ENCODE results near the gene CELSR1. TPM values are rescaled to one million over a fixed set of nuclear protein-coding genes. Genes with fewer than 3 reads are reported as not detected.

Gene CELSR1
- total and polyA plus RNA-seq, 2 of the 13 experiments (the other 11 are each of a cell fraction or from before 2014, with no cell fraction given), result 0.78 to 1.8 TPM

GRCh38 chr22:46456818-46457163 is 80.6 kb downstream of the CELSR1 start (continued):
- no peak for TF ChIP-seq ZNF710 (CRISPR knock-in tag; IDR thresholded peaks at IDR 0.05; ENCODE audit: borderline replicate concordance)
- TF ChIP-seq DRAP1 (CRISPR knock-in tag; IDR thresholded peaks at IDR 0.05), result no peak
- TF ChIP-seq ZNF20 (CRISPR knock-in tag; IDR thresholded peaks at IDR 0.05), result no peak
- no peak for TF ChIP-seq PBX3 (CRISPR knock-in tag; IDR thresholded peaks at IDR 0.05; ENCODE audit: borderline replicate concordance)
- TF ChIP-seq ZBTB21 (CRISPR knock-in tag; IDR thresholded peaks at IDR 0.05), result no peak
- no peak for TF ChIP-seq STAT5B (CRISPR knock-in tag; IDR thresholded peaks at IDR 0.05)
- no peak for TF ChIP-seq HOXA5 (CRISPR knock-in tag; IDR thresholded peaks at IDR 0.05)
- no peak for TF ChIP-seq ZNF660 (CRISPR knock-in tag; IDR thresholded peaks at IDR 0.05; ENCODE audit: borderline replicate concordance, low read depth)
- TF ChIP-seq ZNF44 (CRISPR knock-in tag; IDR thresholded peaks at IDR 0.05), result no peak
- TF ChIP-seq ZNF550 (CRISPR knock-in tag; IDR thresholded peaks at IDR 0.05; ENCODE audit: borderline replicate concordance), result no peak
- TF ChIP-seq CCDC6 (CRISPR knock-in tag; IDR thresholded peaks at IDR 0.05), result no peak
- TF ChIP-seq IKZF1 (IDR thresholded peaks at IDR 0.05), result no peak
- TF ChIP-seq MAFG (CRISPR knock-in tag; IDR thresholded peaks at IDR 0.05), result no peak
- no peak for TF ChIP-seq KAT8 (CRISPR knock-in tag; IDR thresholded peaks at IDR 0.05)
- TF ChIP-seq XBP1 (CRISPR knock-in tag; IDR thresholded peaks at IDR 0.05), result no peak
- no peak for TF ChIP-seq ZBTB7A (CRISPR knock-in tag; IDR thresholded peaks at IDR 0.05)
- peak; percentile 58; the same call in 1 of the 2 replicates for TF ChIP-seq HNF4G (IDR thresholded peaks at IDR 0.05; ENCODE audit: borderline replicate concordance, low read depth, low read length)
- no peak for TF ChIP-seq HNF4G (CRISPR knock-in tag; IDR thresholded peaks at IDR 0.05; ENCODE audit: borderline replicate concordance, low read depth)
- no peak for TF ChIP-seq ZNF318 (CRISPR knock-in tag; IDR thresholded peaks at IDR 0.05)
- no peak for TF ChIP-seq RAD51 (IDR thresholded peaks at IDR 0.05; ENCODE audit: borderline replicate concordance)
